ENCODE results near the gene CDK18.

CDK18 gene

GRCh38 chr1:205568469-205569361, 64.2 kb downstream of the CDK18 start:
- H3K4me1 ChIP-seq (ENCODE audit: control insufficient read depth in 2 of 2, insufficient read depth in 2 of 2, low read length in 2 of 2), result peaks cover 25 to 30% of the 10 kb centered on the region in 2 donors
- H3K4me3 ChIP-seq (ENCODE audit: low read length in 2 of 2), result peak overlapping the region; percentile 66 to 67
- no peaks in the 10 kb centered on the region for H3K36me3 ChIP-seq (ENCODE audit: control insufficient read depth in 2 of 2, insufficient read depth in 2 of 2, low read length in 2 of 2)
- H3K27ac ChIP-seq (ENCODE audit: low read depth in 2 of 2, low read length in 2 of 2), result peak overlapping the region; percentile 35 to 50
- H3K9me3 ChIP-seq (ENCODE audit: control insufficient read depth in 2 of 2, low read length in 2 of 2), result no peaks in the 10 kb centered on the region
- peaks cover 2 to 11% of the 10 kb centered on the region in 2 donors for H3K27me3 ChIP-seq (ENCODE audit: control insufficient read depth in 2 of 2, insufficient read depth in 2 of 2, low read length in 2 of 2)
- H3K9ac ChIP-seq (ENCODE audit: low read depth in 1 of 2, low read length in 2 of 2), result peak overlapping the region; percentile 24 to 77

- Histone ChIP-seq H3K36me3 (ENCODE audit: control insufficient read depth in 2 of 2, insufficient read depth in 2 of 2, low read length in 2 of 2) (no peaks in the 10 kb centered on the region), H3K27me3 (ENCODE audit: control insufficient read depth in 2 of 2, insufficient read depth in 2 of 2, low read length in 2 of 2) (peaks cover 2 to 11% of the 10 kb centered on the region in 2 donors), H3K4me3 (ENCODE audit: low read length in 2 of 2) (peak overlapping the region; percentile 57 to 67), H3K9ac (ENCODE audit: low read depth in 1 of 2, low read length in 2 of 2) (peak overlapping the region in 1 of 2 donors; percentile 67), H3K27ac (ENCODE audit: low read depth in 2 of 2, low read length in 2 of 2) (no peak overlapping the region), H3K4me1 (ENCODE audit: control insufficient read depth in 2 of 2, insufficient read depth in 2 of 2, low read length in 2 of 2) (peaks cover 18 to 25% of the 10 kb centered on the region in 2 donors), H3K9me3 (ENCODE audit: control insufficient read depth in 2 of 2, low read length in 2 of 2) (no peaks in the 10 kb centered on the region)
Measured at GRCh38 chr1:205569411-205570172, 65.1 kb downstream of the CDK18 start.

- H3K4me3 ChIP-seq (ENCODE audit: low read length in 2 of 2), result peak overlapping the region; percentile 57 to 67
- H3K27me3 ChIP-seq (ENCODE audit: control insufficient read depth in 2 of 2, insufficient read depth in 2 of 2, low read length in 2 of 2), result peaks cover 2 to 11% of the 10 kb centered on the region in 2 donors
- peaks cover 17 to 28% of the 10 kb centered on the region in 2 donors for H3K4me1 ChIP-seq (ENCODE audit: control insufficient read depth in 2 of 2, insufficient read depth in 2 of 2, low read length in 2 of 2)
- H3K9ac ChIP-seq (ENCODE audit: low read depth in 1 of 2, low read length in 2 of 2), result peak overlapping the region in 1 of 2 donors; percentile 67
- H3K9me3 ChIP-seq (ENCODE audit: control insufficient read depth in 2 of 2, low read length in 2 of 2), result no peaks in the 10 kb centered on the region
- H3K27ac ChIP-seq (ENCODE audit: low read depth in 2 of 2, low read length in 2 of 2), result no peak overlapping the region
- no peaks in the 10 kb centered on the region for H3K36me3 ChIP-seq (ENCODE audit: control insufficient read depth in 2 of 2, insufficient read depth in 2 of 2, low read length in 2 of 2)
Measured at GRCh38 chr1:205570173-205570501, 65.7 kb downstream of the CDK18 start.

- H3K4me1 ChIP-seq (ENCODE audit: control insufficient read depth in 2 of 2, insufficient read depth in 2 of 2, low read length in 2 of 2), result peaks cover 20 to 32% of the 10 kb centered on the region in 2 donors
- no peaks in the 10 kb centered on the region for H3K9me3 ChIP-seq (ENCODE audit: control insufficient read depth in 2 of 2, low read length in 2 of 2)
- no peak overlapping the region for H3K9ac ChIP-seq (ENCODE audit: low read depth in 1 of 2, low read length in 2 of 2)
- H3K4me3 ChIP-seq (ENCODE audit: low read length in 2 of 2), result no peak overlapping the region
- H3K27me3 ChIP-seq (ENCODE audit: control insufficient read depth in 2 of 2, insufficient read depth in 2 of 2, low read length in 2 of 2), result peaks cover 2 to 11% of the 10 kb centered on the region in 2 donors
- no peaks in the 10 kb centered on the region for H3K36me3 ChIP-seq (ENCODE audit: control insufficient read depth in 2 of 2, insufficient read depth in 2 of 2, low read length in 2 of 2)
- no peak overlapping the region for H3K27ac ChIP-seq (ENCODE audit: low read depth in 2 of 2, low read length in 2 of 2)
Measured at GRCh38 chr1:205570796-205571537, 66.5 kb downstream of the CDK18 start.

- H3K9me3 ChIP-seq (ENCODE audit: control insufficient read depth in 2 of 2, low read length in 2 of 2), result no peaks in the 10 kb centered on the region
Measured at GRCh38 chr1:205571747-205572146, 67.3 kb downstream of the CDK18 start.

GRCh38 chr1:205572421-205572820, 68.0 kb downstream of the CDK18 start:
- no peaks in the 10 kb centered on the region for H3K36me3 ChIP-seq (ENCODE audit: control insufficient read depth in 2 of 2, insufficient read depth in 2 of 2, low read length in 2 of 2)
- H3K4me3 ChIP-seq (ENCODE audit: low read length in 2 of 2), result no peak overlapping the region
- H3K27me3 ChIP-seq (ENCODE audit: control insufficient read depth in 2 of 2, insufficient read depth in 2 of 2, low read length in 2 of 2), result peaks cover 2 to 7% of the 10 kb centered on the region in 2 donors
- no peak overlapping the region for H3K9ac ChIP-seq (ENCODE audit: low read depth in 1 of 2, low read length in 2 of 2)
- peaks cover 17 to 35% of the 10 kb centered on the region in 2 donors for H3K4me1 ChIP-seq (ENCODE audit: control insufficient read depth in 2 of 2, insufficient read depth in 2 of 2, low read length in 2 of 2)
- no peak overlapping the region for H3K27ac ChIP-seq (ENCODE audit: low read depth in 2 of 2, low read length in 2 of 2)
- no peaks in the 10 kb centered on the region for H3K9me3 ChIP-seq (ENCODE audit: control insufficient read depth in 2 of 2, low read length in 2 of 2)

More at GRCh38 chr1:205571747-205572146, 67.3 kb downstream of the CDK18 start:
- no peak overlapping the region for H3K9ac ChIP-seq (ENCODE audit: low read depth in 1 of 2, low read length in 2 of 2)
- no peaks in the 10 kb centered on the region for H3K36me3 ChIP-seq (ENCODE audit: control insufficient read depth in 2 of 2, insufficient read depth in 2 of 2, low read length in 2 of 2)
- no peak overlapping the region for H3K4me3 ChIP-seq (ENCODE audit: low read length in 2 of 2)
- H3K27ac ChIP-seq (ENCODE audit: low read depth in 2 of 2, low read length in 2 of 2), result no peak overlapping the region
- peaks cover 2 to 11% of the 10 kb centered on the region in 2 donors for H3K27me3 ChIP-seq (ENCODE audit: control insufficient read depth in 2 of 2, insufficient read depth in 2 of 2, low read length in 2 of 2)
- peaks cover 17 to 36% of the 10 kb centered on the region in 2 donors for H3K4me1 ChIP-seq (ENCODE audit: control insufficient read depth in 2 of 2, insufficient read depth in 2 of 2, low read length in 2 of 2)

GRCh38 chr1:205575294-205575885, 70.9 kb downstream of the CDK18 start:
- H3K36me3 ChIP-seq (ENCODE audit: control insufficient read depth in 2 of 2, insufficient read depth in 2 of 2, low read length in 2 of 2), result no peaks in the 10 kb centered on the region
- peaks cover 11 to 24% of the 10 kb centered on the region in 2 donors for H3K4me1 ChIP-seq (ENCODE audit: control insufficient read depth in 2 of 2, insufficient read depth in 2 of 2, low read length in 2 of 2)
- no peaks in the 10 kb centered on the region for H3K9me3 ChIP-seq (ENCODE audit: control insufficient read depth in 2 of 2, low read length in 2 of 2)
- H3K9ac ChIP-seq (ENCODE audit: low read depth in 1 of 2, low read length in 2 of 2), result peak overlapping the region in 1 of 2 donors; percentile 45
- no peak overlapping the region for H3K4me3 ChIP-seq (ENCODE audit: low read length in 2 of 2)
- H3K27ac ChIP-seq (ENCODE audit: low read depth in 2 of 2, low read length in 2 of 2), result peak overlapping the region in 1 of 2 donors; percentile 2
- peaks cover 0 to 4% of the 10 kb centered on the region in 2 donors for H3K27me3 ChIP-seq (ENCODE audit: control insufficient read depth in 2 of 2, insufficient read depth in 2 of 2, low read length in 2 of 2)

- Histone ChIP-seq H3K36me3 (ENCODE audit: control insufficient read depth in 2 of 2, insufficient read depth in 2 of 2, low read length in 2 of 2) (no peaks in the 10 kb centered on the region), H3K9me3 (ENCODE audit: control insufficient read depth in 2 of 2, low read length in 2 of 2) (no peaks in the 10 kb centered on the region), H3K27ac (ENCODE audit: low read depth in 2 of 2, low read length in 2 of 2) (no peak overlapping the region), H3K27me3 (ENCODE audit: control insufficient read depth in 2 of 2, insufficient read depth in 2 of 2, low read length in 2 of 2) (peaks cover 0 to 4% of the 10 kb centered on the region in 2 donors), H3K4me1 (ENCODE audit: control insufficient read depth in 2 of 2, insufficient read depth in 2 of 2, low read length in 2 of 2) (peaks cover 11 to 24% of the 10 kb centered on the region in 2 donors), H3K9ac (ENCODE audit: low read depth in 1 of 2, low read length in 2 of 2) (no peak overlapping the region), H3K4me3 (ENCODE audit: low read length in 2 of 2) (no peak overlapping the region)
Measured at GRCh38 chr1:205576011-205576410, 71.5 kb downstream of the CDK18 start.

GRCh38 chr1:205576805-205577761, 72.6 kb downstream of the CDK18 start:
- H3K4me1 ChIP-seq (ENCODE audit: control insufficient read depth in 2 of 2, insufficient read depth in 2 of 2, low read length in 2 of 2), result peaks cover 15 to 30% of the 10 kb centered on the region in 2 donors
- no peak overlapping the region for H3K4me3 ChIP-seq (ENCODE audit: low read length in 2 of 2)
- H3K9ac ChIP-seq (ENCODE audit: low read depth in 1 of 2, low read length in 2 of 2), result no peak overlapping the region
- peaks cover 0 to 6% of the 10 kb centered on the region in 2 donors for H3K27me3 ChIP-seq (ENCODE audit: control insufficient read depth in 2 of 2, insufficient read depth in 2 of 2, low read length in 2 of 2)
- H3K9me3 ChIP-seq (ENCODE audit: control insufficient read depth in 2 of 2, low read length in 2 of 2), result no peaks in the 10 kb centered on the region
- H3K36me3 ChIP-seq (ENCODE audit: control insufficient read depth in 2 of 2, insufficient read depth in 2 of 2, low read length in 2 of 2), result no peaks in the 10 kb centered on the region
- H3K27ac ChIP-seq (ENCODE audit: low read depth in 2 of 2, low read length in 2 of 2), result no peak overlapping the region
